Lung (tissue), 12 donors: Measurements from ENCODE around the gene PKHD1. TPM values are rescaled to one million over a fixed set of nuclear protein-coding genes. Genes with fewer than 3 reads are reported as not detected.

Experiments
- ATAC-seq: fragments of 200-7000 bp; cut with Tn5 transposase; one replicate; pipeline ENCODE4 v1.9.1; 2020; ENCODE audit warnings: moderate number of reproducible peaks; ENCODE audit not compliant: insufficient read depth, low FRiP score
- DNase-seq, 3 donors: peaks; one replicate each; pipeline ENCODE4 v3.0.0-alpha.2; 2013 to 2017
- H3K27ac ChIP-seq, 2 donors: one replicate each; pipeline ENCODE4 v1.5.1; 2013; ENCODE audit warnings: mild to moderate bottlenecking in 2 of 2, moderate library complexity in 2 of 2, control low read depth in 1 of 2, inconsistent platforms in 1 of 2, low read depth in 1 of 2, low read length in 1 of 2
- H3K27me3 ChIP-seq, 3 donors: one replicate each; pipeline ENCODE4 v1.5.1; 2013; ENCODE audit warnings: low read length in 2 of 3; ENCODE audit not compliant: control insufficient read depth in 3 of 3, insufficient read depth in 3 of 3
- H3K36me3 ChIP-seq, 4 donors: one replicate each; pipeline ENCODE4 v1.5.1; 2013; ENCODE audit warnings: low read length in 4 of 4, mild to moderate bottlenecking in 1 of 4, moderate library complexity in 1 of 4; ENCODE audit not compliant: control insufficient read depth in 4 of 4, insufficient read depth in 4 of 4
- H3K4me1 ChIP-seq, 5 donors: one replicate each; pipeline ENCODE4 v1.5.1; 2013; ENCODE audit warnings: low read length in 5 of 5, mild to moderate bottlenecking in 2 of 5, moderate library complexity in 1 of 5; ENCODE audit not compliant: control insufficient read depth in 5 of 5, insufficient read depth in 5 of 5
- H3K4me3 ChIP-seq: one replicate; pipeline ENCODE4 v1.5.1; 2013; ENCODE audit warnings: mild to moderate bottlenecking, control low read depth, moderate library complexity
- H3K9ac ChIP-seq, 2 donors: one replicate each; pipeline ENCODE4 v1.5.1; 2013; ENCODE audit warnings: low read length in 2 of 2, control low read depth in 1 of 2; ENCODE audit not compliant: insufficient read depth in 1 of 2
- H3K9me3 ChIP-seq, 4 donors: one replicate each; pipeline ENCODE4 v1.5.1; 2013; ENCODE audit warnings: low read length in 3 of 4, mild to moderate bottlenecking in 1 of 4, moderate library complexity in 1 of 4; ENCODE audit not compliant: control insufficient read depth in 4 of 4, insufficient read depth in 3 of 4
- CTCF ChIP-seq: IDR thresholded peaks from 2 replicates; pipeline ENCODE4 v1.5.1; 2012; ENCODE audit warnings: mild to moderate bottlenecking; ENCODE audit errors: control extremely low read depth, extremely low read depth
- WGBS, 2 donors: extraction: QIAGEN DNeasy Blood & Tissue Kit; methylation state at CpG; one replicate each; pipeline ENCODE4 v1.1.7; 2013; 5-methylcytosine and 5-hydroxymethylcytosine counted together
- polyA plus RNA-seq, 2 donors: library from polyadenylated mRNA; stranded (reverse); fragments of 200-250 nt; gene quantifications; one replicate each; pipeline ENCODE4 v1.2.1, GENCODE V29; 2013
- total RNA-seq, 2 donors: library from RNA; depleted of rRNA in 1 of 2; stranded (reverse); fragments of >200 nt in 1 of 2; gene quantifications; one replicate each; pipeline ENCODE4 v1.2.1, GENCODE V29; 2014 to 2021
- donor health status: control.
- donor health status: control.
- donor health status: Bipolar disorder and iron deficiency.
- donor health status: healthy.
- donor health status: DM: yes; HTN: yes; CAD: no.

The PKHD1 gene
- total and polyA plus RNA-seq, 4 donors: 0.01 to 6.1 (median 0.09) TPM

GRCh38 chr6:51813904-51814303 lies 273.5 kb downstream of the PKHD1 start:
- 34 to 35% methylated on average over 1 of the region's 1 CpG for WGBS, 2 donors
- no peak for DNase-seq
- H3K27me3 ChIP-seq: no peaks in the 10 kb centered on the region
- no peak overlapping the region for H3K27ac ChIP-seq
- H3K4me3 ChIP-seq: no peak overlapping the region
- H3K9me3 ChIP-seq: no peaks in the 10 kb centered on the region
- no peak for TF ChIP-seq CTCF
- no peak overlapping the region for H3K9ac ChIP-seq
- H3K36me3 ChIP-seq: no peaks in the 10 kb centered on the region
- no peaks in the 10 kb centered on the region for H3K4me1 ChIP-seq
- no peak for ATAC-seq

DNA sequence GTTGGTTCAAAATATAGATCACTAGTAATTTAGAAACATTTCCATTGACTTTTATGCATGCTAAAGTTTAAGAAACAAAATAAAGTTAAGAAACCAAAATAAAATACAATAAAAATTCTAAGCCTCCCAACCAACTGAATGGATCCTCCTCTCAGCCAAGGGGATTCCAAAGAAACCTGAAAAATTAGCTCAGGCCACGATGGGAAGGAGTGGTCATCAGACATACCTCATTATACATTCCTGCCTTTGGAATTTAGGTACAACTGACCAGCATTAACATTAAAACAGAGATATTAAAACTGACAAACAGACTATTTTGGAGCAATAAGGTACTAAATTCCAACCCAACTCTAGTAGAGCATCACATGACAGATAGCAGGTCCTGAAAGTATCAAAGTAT lies 275.2 kb downstream of the PKHD1 start:
- H3K36me3 ChIP-seq: no peaks in the 10 kb centered on the region
- WGBS, 2 donors: 78 to 84% methylated on average over 1 of the region's 1 CpG
- H3K9me3 ChIP-seq: no peaks in the 10 kb centered on the region
- H3K27ac ChIP-seq: no peak overlapping the region
- no peak overlapping the region for H3K9ac ChIP-seq
- ATAC-seq: no peak
- H3K4me3 ChIP-seq: no peak overlapping the region
- no peaks in the 10 kb centered on the region for H3K27me3 ChIP-seq
- no peak for DNase-seq
- TF ChIP-seq CTCF: no peak
- H3K4me1 ChIP-seq: no peaks in the 10 kb centered on the region

- Histone ChIP-seq H3K27me3 (no peaks in the 10 kb centered on the region), H3K4me1 (no peaks in the 10 kb centered on the region), H3K36me3 (no peaks in the 10 kb centered on the region), H3K4me3 (no peak overlapping the region), H3K27ac (no peak overlapping the region), H3K9me3 (peaks cover 0 to 3% (median 0%) of the 10 kb centered on the region in 4 donors), H3K9ac (no peak overlapping the region)
- DNase-seq: no peak
- WGBS, 2 donors: 54 to 76% methylated on average over 1 of the region's 1 CpG
- ATAC-seq: no peak
- no peak for TF ChIP-seq CTCF
These were observed 281.9 kb downstream of the PKHD1 start for GRCh38 chr6:51805517-51805916.

- H3K4me3 ChIP-seq: no peak overlapping the region
- ATAC-seq: no peak
- peaks cover 0 to 3% (median 0%) of the 10 kb centered on the region in 4 donors for H3K9me3 ChIP-seq
- no peak overlapping the region for H3K9ac ChIP-seq
- no peak for DNase-seq
- H3K4me1 ChIP-seq: no peaks in the 10 kb centered on the region
- no peaks in the 10 kb centered on the region for H3K27me3 ChIP-seq
- no peak overlapping the region for H3K27ac ChIP-seq
- no peaks in the 10 kb centered on the region for H3K36me3 ChIP-seq
- no peak for TF ChIP-seq CTCF
These were observed 286.8 kb downstream of the PKHD1 start for GRCh38 chr6:51800603-51801002.
